Measurements from ENCODE around the gene CERS3.

The CERS3 gene

DNA sequence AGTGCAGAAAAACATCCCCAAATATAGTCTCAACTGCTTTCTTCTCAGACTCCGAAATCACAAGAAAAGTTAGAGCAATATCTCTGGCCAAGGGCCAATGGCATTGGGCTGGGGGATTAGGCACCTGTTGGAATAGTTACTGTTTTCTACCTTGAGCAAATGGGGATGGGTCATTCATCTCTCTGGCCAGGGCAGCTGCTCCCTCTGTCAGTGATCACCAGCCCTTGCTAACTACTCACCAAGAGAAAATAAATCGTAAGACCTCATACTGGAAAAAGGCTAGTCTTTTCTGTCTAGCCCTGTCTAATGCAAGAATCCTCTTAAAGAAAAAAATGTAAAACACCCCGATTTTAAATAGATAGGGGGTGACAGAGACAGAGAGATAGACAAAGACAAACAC, 10.9 kb downstream of the CERS3 start:
- no peak overlapping the region for H3K27ac ChIP-seq (ENCODE audit: low read depth, low read length)
- H3K79me2 ChIP-seq (ENCODE audit: insufficient read depth, low read length), result no peaks in the 10 kb centered on the region
- no peaks in the 10 kb centered on the region for H3F3A ChIP-seq (ENCODE audit: insufficient read depth)
- H3K9ac ChIP-seq (ENCODE audit: low read length), result no peak overlapping the region
- no peak overlapping the region for H2AFZ ChIP-seq (ENCODE audit: low read depth, low read length, severe bottlenecking)
- H3K4me3 ChIP-seq (ENCODE audit: insufficient read depth, low read length, poor library complexity, severe bottlenecking), result no peak overlapping the region
- no peaks in the 10 kb centered on the region for H3K9me2 ChIP-seq (replicated peaks; ENCODE audit: insufficient read depth, low read length)
- no peaks in the 10 kb centered on the region for H3K27me3 ChIP-seq (ENCODE audit: low read length)
- H3K36me3 ChIP-seq (ENCODE audit: low read length), result no peaks in the 10 kb centered on the region
- no peak overlapping the region for H3K4me2 ChIP-seq (ENCODE audit: low read depth, low read length, poor library complexity, severe bottlenecking)
- H3K9me3 ChIP-seq (ENCODE audit: insufficient read depth, low read length), result no peaks in the 10 kb centered on the region
- TF ChIP-seq EZH2phosphoT487 (conservative IDR thresholded peaks at IDR 0.05; ENCODE audit: low read length) (no peak), CTCF (IDR thresholded peaks at IDR 0.05; ENCODE audit: insufficient read depth, low read length, poor library complexity, severe bottlenecking) (no peak)
- no peaks in the 10 kb centered on the region for H4K20me1 ChIP-seq (ENCODE audit: low read depth, low read length)

- no peaks in the 10 kb centered on the region for H3K36me3 ChIP-seq (ENCODE audit: low read length)
- TF ChIP-seq EZH2phosphoT487 (conservative IDR thresholded peaks at IDR 0.05; ENCODE audit: low read length) (no peak), CTCF (IDR thresholded peaks at IDR 0.05; ENCODE audit: insufficient read depth, low read length, poor library complexity, severe bottlenecking) (no peak)
- H3K27me3 ChIP-seq (ENCODE audit: low read length), result no peaks in the 10 kb centered on the region
- H4K20me1 ChIP-seq (ENCODE audit: low read depth, low read length), result no peaks in the 10 kb centered on the region
- no peak overlapping the region for H3K9ac ChIP-seq (ENCODE audit: low read length)
- H3K4me3 ChIP-seq (ENCODE audit: insufficient read depth, low read length, poor library complexity, severe bottlenecking), result no peak overlapping the region
- no peak overlapping the region for H3K4me2 ChIP-seq (ENCODE audit: low read depth, low read length, poor library complexity, severe bottlenecking)
- H2AFZ ChIP-seq (ENCODE audit: low read depth, low read length, severe bottlenecking), result no peak overlapping the region
- no peaks in the 10 kb centered on the region for H3K79me2 ChIP-seq (ENCODE audit: insufficient read depth, low read length)
- no peak overlapping the region for H3K27ac ChIP-seq (ENCODE audit: low read depth, low read length)
- H3K9me3 ChIP-seq (ENCODE audit: insufficient read depth, low read length), result no peaks in the 10 kb centered on the region
- no peaks in the 10 kb centered on the region for H3K9me2 ChIP-seq (replicated peaks; ENCODE audit: insufficient read depth, low read length)
- H3F3A ChIP-seq (ENCODE audit: insufficient read depth), result no peaks in the 10 kb centered on the region
Observed at GRCh38 chr15:100516643-100517512, 11.9 kb downstream of the CERS3 start.

DNA sequence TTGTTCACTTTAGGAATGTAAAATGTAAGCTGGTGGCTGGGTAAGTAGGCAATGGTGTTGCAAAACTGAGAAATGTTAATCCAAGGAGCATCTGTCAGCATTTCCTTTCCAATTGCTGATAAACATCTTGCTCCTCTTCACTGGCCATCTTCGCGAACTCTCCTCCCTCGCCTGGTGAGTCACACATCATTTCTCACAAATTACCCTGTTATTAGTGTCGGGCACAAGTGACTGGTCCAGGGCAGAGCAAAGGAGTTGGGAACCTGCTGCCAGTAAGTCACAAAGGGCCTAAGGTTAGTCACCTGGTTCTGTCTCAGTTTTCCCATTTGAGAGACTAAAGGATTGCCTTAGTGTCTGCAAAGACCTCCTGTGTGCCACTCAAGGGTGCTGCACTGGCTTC, 13.0 kb downstream of the CERS3 start:
- Histone ChIP-seq H3K9me2 (replicated peaks; ENCODE audit: insufficient read depth, low read length) (no peaks in the 10 kb centered on the region), H3K27ac (ENCODE audit: low read depth, low read length) (no peak overlapping the region), H4K20me1 (ENCODE audit: low read depth, low read length) (no peaks in the 10 kb centered on the region), H3K36me3 (ENCODE audit: low read length) (no peaks in the 10 kb centered on the region), H3K4me2 (ENCODE audit: low read depth, low read length, poor library complexity, severe bottlenecking) (no peak overlapping the region), H3K4me3 (ENCODE audit: insufficient read depth, low read length, poor library complexity, severe bottlenecking) (no peak overlapping the region), H3F3A (ENCODE audit: insufficient read depth) (no peaks in the 10 kb centered on the region), H3K9me3 (ENCODE audit: insufficient read depth, low read length) (no peaks in the 10 kb centered on the region), H3K9ac (ENCODE audit: low read length) (no peak overlapping the region), H2AFZ (ENCODE audit: low read depth, low read length, severe bottlenecking) (no peak overlapping the region), H3K79me2 (ENCODE audit: insufficient read depth, low read length) (no peaks in the 10 kb centered on the region), H3K27me3 (ENCODE audit: low read length) (no peaks in the 10 kb centered on the region)
- TF ChIP-seq CTCF (IDR thresholded peaks at IDR 0.05; ENCODE audit: insufficient read depth, low read length, poor library complexity, severe bottlenecking) (no peak), EZH2phosphoT487 (conservative IDR thresholded peaks at IDR 0.05; ENCODE audit: low read length) (no peak)
